Adrenal gland (tissue), 5 donors: ENCODE data around the gene ELOVL6.
A peak's percentile ranks its signal among the peaks of the same experiment; 100 is the strongest.

ENCODE experiments used
- CTCF ChIP-seq, 6 experiments: fragments of 450-650 bp in 4 of 6; fragments of 200-600 bp in 2 of 6; sonication (generic) in 1 of 6; IDR thresholded peaks; 1 replicate in 5 of 6; 2 replicates in 1 of 6; pipeline versions ENCODE4 v1.5.1 to v1.8.0; 2016 to 2021; ENCODE audit warnings: antibody characterized with exemption in 6 of 6, mild to moderate bottlenecking in 2 of 6, moderate library complexity in 1 of 6
- POLR2A ChIP-seq, 2 donors: fragments of 450-650 bp; IDR thresholded peaks; one replicate each; pipeline ENCODE4 v1.6.1; 2017; ENCODE audit warnings: antibody characterized with exemption in 2 of 2, mild to moderate bottlenecking in 2 of 2, moderate library complexity in 1 of 2
- donor health status: DM: no; HTN: no; CAD: no.

DNA sequence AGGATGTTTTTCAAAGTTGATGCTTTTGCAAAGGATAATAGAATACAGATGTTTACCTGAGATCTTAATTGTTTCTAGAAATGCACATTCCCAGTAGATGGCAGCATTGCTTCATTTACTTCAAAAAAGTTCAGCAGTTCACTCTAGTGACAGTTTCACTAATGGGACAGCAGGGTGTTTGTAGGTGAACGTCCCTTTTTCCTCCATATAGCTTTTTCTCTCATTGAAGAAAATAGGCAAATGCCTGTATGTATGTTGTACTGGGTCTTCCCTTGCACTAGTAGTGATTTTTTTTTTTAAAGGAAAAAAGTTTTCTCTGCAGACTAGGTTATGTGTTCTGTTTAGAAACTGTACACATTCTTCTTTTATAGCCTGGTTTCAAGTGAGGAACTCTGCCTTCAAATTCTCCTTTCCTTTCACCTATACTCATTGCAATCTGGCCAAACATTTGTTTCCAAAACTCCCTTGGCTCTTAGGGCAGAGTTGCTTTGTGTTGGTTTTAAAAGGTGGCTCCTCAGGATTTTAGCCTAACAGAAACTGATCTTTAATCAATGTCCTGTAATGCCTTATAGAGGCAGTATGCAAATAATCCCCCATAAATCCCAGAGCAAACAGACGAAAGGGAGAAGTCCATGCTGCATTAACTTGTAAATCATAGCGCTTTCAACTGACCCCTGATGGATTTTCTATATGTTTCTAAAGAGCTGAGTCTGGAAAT lies 199.4 kb downstream of the ELOVL6 start:
- TF ChIP-seq CTCF (IDR thresholded peaks at IDR 0.05) (peak; percentile 36 to 89 (median 77)), POLR2A (IDR thresholded peaks at IDR 0.05) (no peak)
